SK-N-SH treated with all-trans-retinoic acid at 6 μM for 48 hours (cell line): ENCODE results near the gene HSPB2.

ENCODE experiments used
- ESRRG ChIP-seq: fragments of 250-450 bp; sonication (Bioruptor Pico); IDR thresholded peaks from 2 replicates; pipeline ENCODE4 v1.6.1; 2021; ENCODE audit warnings: mild to moderate bottlenecking
- ZC3H10 ChIP-seq: fragments of 250-450 bp; sonication (Bioruptor Pico); IDR thresholded peaks from 2 replicates; pipeline ENCODE4 v1.5.1; 2021; ENCODE audit warnings: mild to moderate bottlenecking, moderate library complexity
- TF ChIP-seq, protein P1 (sequence below): fragments of 250-450 bp; sonication (Bioruptor Pico); IDR thresholded peaks from 2 replicates; pipeline ENCODE4 v1.8.0; 2020; ENCODE audit warnings: mild to moderate bottlenecking, moderate library complexity, borderline replicate concordance
- TF ChIP-seq, protein P2 (sequence below): fragments of 250-450 bp; sonication (Bioruptor Pico); IDR thresholded peaks from 2 replicates; pipeline ENCODE4 v1.5.0; 2020; ENCODE audit warnings: mild to moderate bottlenecking, moderate library complexity

DNA sequence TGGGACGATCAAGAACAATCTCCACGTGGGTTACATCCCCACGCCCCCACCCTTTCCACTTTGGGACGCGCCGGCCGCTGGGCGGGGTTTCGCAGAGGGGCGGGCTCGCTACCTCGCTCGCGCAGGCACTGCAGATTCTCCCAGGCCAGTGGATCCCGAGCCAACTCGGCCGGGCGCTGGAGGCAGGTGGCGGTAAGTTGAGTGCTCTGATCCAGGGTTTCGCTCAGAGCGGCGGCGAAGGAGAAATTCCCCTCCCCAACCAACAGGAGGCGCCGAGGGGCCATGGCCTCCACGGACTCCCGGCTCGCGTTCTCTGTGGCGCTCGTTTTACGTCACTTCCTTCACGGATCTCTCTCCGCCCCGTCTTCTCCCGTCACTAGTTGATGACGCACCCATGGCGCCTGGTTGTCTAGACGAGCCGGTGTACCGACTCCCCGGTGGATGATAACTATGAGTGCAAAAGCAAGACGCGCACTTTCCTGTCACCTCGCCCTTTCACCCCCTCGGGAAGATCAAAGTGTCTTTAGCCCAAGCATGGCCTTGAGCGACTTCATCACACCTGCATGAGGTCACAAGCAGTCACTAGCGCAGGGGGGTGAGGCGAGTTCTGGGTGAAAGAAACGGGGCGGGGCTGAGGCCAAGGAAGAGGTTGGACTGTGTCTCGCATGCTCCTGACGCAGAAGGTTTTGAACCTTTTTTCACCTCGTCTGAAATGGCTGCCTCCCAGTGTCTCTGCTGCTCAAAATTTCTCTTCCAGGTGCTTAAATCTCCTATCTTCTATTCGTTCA is 33.5 kb upstream of the HSPB2 start, which contains the start of the genes CFAP68 and FDXACB1:
- TF ChIP-seq ZC3H10 (CRISPR knock-in tag) (no peak), ESRRG (CRISPR knock-in tag) (no peak)
- TF ChIP-seq, protein P1, sequence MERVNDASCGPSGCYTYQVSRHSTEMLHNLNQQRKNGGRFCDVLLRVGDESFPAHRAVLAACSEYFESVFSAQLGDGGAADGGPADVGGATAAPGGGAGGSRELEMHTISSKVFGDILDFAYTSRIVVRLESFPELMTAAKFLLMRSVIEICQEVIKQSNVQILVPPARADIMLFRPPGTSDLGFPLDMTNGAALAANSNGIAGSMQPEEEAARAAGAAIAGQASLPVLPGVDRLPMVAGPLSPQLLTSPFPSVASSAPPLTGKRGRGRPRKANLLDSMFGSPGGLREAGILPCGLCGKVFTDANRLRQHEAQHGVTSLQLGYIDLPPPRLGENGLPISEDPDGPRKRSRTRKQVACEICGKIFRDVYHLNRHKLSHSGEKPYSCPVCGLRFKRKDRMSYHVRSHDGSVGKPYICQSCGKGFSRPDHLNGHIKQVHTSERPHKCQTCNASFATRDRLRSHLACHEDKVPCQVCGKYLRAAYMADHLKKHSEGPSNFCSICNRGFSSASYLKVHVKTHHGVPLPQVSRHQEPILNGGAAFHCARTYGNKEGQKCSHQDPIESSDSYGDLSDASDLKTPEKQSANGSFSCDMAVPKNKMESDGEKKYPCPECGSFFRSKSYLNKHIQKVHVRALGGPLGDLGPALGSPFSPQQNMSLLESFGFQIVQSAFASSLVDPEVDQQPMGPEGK (CRISPR knock-in tag): no peak
- TF ChIP-seq, protein P2, sequence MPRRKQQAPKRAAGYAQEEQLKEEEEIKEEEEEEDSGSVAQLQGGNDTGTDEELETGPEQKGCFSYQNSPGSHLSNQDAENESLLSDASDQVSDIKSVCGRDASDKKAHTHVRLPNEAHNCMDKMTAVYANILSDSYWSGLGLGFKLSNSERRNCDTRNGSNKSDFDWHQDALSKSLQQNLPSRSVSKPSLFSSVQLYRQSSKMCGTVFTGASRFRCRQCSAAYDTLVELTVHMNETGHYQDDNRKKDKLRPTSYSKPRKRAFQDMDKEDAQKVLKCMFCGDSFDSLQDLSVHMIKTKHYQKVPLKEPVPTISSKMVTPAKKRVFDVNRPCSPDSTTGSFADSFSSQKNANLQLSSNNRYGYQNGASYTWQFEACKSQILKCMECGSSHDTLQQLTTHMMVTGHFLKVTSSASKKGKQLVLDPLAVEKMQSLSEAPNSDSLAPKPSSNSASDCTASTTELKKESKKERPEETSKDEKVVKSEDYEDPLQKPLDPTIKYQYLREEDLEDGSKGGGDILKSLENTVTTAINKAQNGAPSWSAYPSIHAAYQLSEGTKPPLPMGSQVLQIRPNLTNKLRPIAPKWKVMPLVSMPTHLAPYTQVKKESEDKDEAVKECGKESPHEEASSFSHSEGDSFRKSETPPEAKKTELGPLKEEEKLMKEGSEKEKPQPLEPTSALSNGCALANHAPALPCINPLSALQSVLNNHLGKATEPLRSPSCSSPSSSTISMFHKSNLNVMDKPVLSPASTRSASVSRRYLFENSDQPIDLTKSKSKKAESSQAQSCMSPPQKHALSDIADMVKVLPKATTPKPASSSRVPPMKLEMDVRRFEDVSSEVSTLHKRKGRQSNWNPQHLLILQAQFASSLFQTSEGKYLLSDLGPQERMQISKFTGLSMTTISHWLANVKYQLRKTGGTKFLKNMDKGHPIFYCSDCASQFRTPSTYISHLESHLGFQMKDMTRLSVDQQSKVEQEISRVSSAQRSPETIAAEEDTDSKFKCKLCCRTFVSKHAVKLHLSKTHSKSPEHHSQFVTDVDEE (CRISPR knock-in tag): no peak
